Measurements from ENCODE around the gene FOXE3. TPM values are rescaled to one million over a fixed set of nuclear protein-coding genes. Genes with fewer than 3 reads are reported as not detected.

The FOXE3 gene
- total RNA-seq, 5 donors from 2014 or later (not counting 1 experiment from before 2014, with no cell fraction given), result 0.18 TPM; not detected in 4

DNA sequence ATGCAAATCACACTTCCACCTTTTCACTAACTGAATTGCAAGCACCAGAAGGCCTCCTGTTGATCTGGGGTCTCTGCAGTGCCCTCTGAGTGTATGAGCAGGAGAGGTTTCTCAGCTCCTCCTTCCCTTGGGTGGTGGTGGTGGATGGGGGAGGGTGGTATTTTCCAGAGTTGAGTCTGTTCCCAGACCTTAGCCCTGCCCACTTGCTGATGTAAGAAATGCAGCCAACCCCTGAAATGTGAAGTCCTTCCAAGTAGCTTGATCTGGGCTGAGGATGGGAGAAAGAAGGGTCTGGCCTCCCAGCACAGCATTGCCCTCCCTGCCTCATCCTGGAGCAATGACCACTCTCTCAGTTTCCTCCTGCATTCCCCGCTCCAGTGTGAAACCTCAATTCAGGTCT, 15.4 kb downstream of the FOXE3 start:
- Mint-ChIP-seq H3K4me3 (peak overlapping the region in 1 of 3 donors; percentile 5), H3K36me3 (peaks cover 7% of the 10 kb centered on the region), H3K4me1 (peaks cover 33 to 39% (median 35%) of the 10 kb centered on the region in 3 donors), H3K27ac (no peak overlapping the region), H3K27me3 (peaks cover 26 to 30% of the 10 kb centered on the region in 2 donors), H3K9me3 (no peaks in the 10 kb centered on the region)
- Histone ChIP-seq H3K4me3 (ENCODE audit: control insufficient read depth in 1 of 2, extremely low read depth in 1 of 2, low read length in 1 of 2) (no peak overlapping the region), H3K36me3 (ENCODE audit: control insufficient read depth in 2 of 2, extremely low read depth in 1 of 2, insufficient read depth in 1 of 2, low read length in 1 of 2) (no peaks in the 10 kb centered on the region), H3K9me3 (no peaks in the 10 kb centered on the region), H3K4me1 (ENCODE audit: control insufficient read depth in 1 of 2, extremely low read depth in 1 of 2, insufficient read depth in 2 of 2, low read length in 2 of 2) (peaks cover 5 to 39% of the 10 kb centered on the region in 2 experiments), H3K27me3 (replicated peaks in 1 of 2; ENCODE audit: control insufficient read depth in 2 of 2, extremely low read depth in 1 of 2, insufficient read depth in 2 of 2, low read length in 1 of 2) (peaks cover 11 to 54% of the 10 kb centered on the region in 2 experiments), H3K27ac (ENCODE audit: low read length) (no peak overlapping the region)
- CTCF ChIA-PET, result interaction anchor here in 1 of 2 donors (1.0 to 1.3 kb wide), 2 partner anchors 295 kb away, joined by 4 to 13 read pairs; no protein-coding TSS in a partner anchor
- DNase-seq (no peak), ATAC-seq (replicated peaks in 1 of 4) (no peak)
- POLR2A ChIA-PET, result no interaction called here
- WGBS (ENCODE audit: insufficient coverage), result no CpG with 5 or more reads among the region's 1 CpG

- peaks cover 11 to 53% of the 10 kb centered on the region in 2 experiments for H3K27me3 ChIP-seq (replicated peaks in 1 of 2; ENCODE audit: control insufficient read depth in 2 of 2, extremely low read depth in 1 of 2, insufficient read depth in 2 of 2, low read length in 1 of 2)
- peak overlapping the region; percentile 45 to 80 (median 47) for H3K4me3 Mint-ChIP-seq
- no peaks in the 10 kb centered on the region for H3K36me3 ChIP-seq (ENCODE audit: control insufficient read depth in 2 of 2, extremely low read depth in 1 of 2, insufficient read depth in 1 of 2, low read length in 1 of 2)
- ATAC-seq (replicated peaks in 1 of 4), result peak; percentile 33 to 54 (median 45)
- ChIA-PET CTCF (interaction anchor here in 1 of 2 donors (1.3 kb wide), 1 partner anchor 294 kb away, joined by 13 read pairs; no protein-coding TSS in a partner anchor), POLR2A (no interaction called here)
- H3K9me3 ChIP-seq, result no peaks in the 10 kb centered on the region
- H3K4me1 ChIP-seq (ENCODE audit: control insufficient read depth in 1 of 2, extremely low read depth in 1 of 2, insufficient read depth in 2 of 2, low read length in 2 of 2), result peaks cover 5 to 43% of the 10 kb centered on the region in 2 experiments
- peaks cover 5% of the 10 kb centered on the region for H3K36me3 Mint-ChIP-seq
- no peak overlapping the region for H3K27ac ChIP-seq (ENCODE audit: low read length)
- H3K9me3 Mint-ChIP-seq, result no peaks in the 10 kb centered on the region
- H3K4me1 Mint-ChIP-seq, result peaks cover 37 to 41% (median 37%) of the 10 kb centered on the region in 3 donors
- H3K27ac Mint-ChIP-seq, result no peak overlapping the region
- H3K27me3 Mint-ChIP-seq, result peaks cover 26 to 30% of the 10 kb centered on the region in 2 donors
- WGBS (ENCODE audit: insufficient coverage), result 26% methylated on average over 18 of the region's 32 CpGs
- DNase-seq, result peak in 34 of 35 experiments; percentile 16 to 77 (median 51)
- H3K4me3 ChIP-seq (ENCODE audit: control insufficient read depth in 1 of 2, extremely low read depth in 1 of 2, low read length in 1 of 2), result peak overlapping the region; percentile 32 to 65
Observed at GRCh38 chr1:47432071-47433036, 16.3 kb downstream of the FOXE3 start.

DNA sequence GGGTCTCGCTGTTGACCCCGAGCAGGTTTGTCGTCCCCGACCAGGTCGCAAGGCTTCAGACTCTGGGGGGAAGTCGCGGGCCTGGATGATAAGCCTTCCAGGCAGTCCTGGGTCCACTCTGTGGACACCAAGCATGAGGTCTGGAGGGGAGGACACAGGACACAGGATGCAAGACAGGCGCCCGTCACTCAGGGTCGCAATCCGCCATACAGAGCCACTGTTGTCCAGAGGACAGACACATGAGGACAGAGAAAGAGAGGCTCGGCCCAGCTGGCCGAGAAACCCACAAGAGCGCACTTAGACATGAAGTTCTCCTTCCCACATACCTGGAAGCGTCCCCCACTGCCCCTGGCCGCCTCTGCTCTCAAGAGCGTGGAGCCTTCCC, 16.9 kb downstream of the FOXE3 start:
- peaks cover 11 to 53% of the 10 kb centered on the region in 2 experiments for H3K27me3 ChIP-seq (replicated peaks in 1 of 2; ENCODE audit: control insufficient read depth in 2 of 2, extremely low read depth in 1 of 2, insufficient read depth in 2 of 2, low read length in 1 of 2)
- no peak for DNase-seq
- Mint-ChIP-seq H3K27ac (no peak overlapping the region), H3K4me1 (peaks cover 37 to 41% (median 37%) of the 10 kb centered on the region in 3 donors), H3K27me3 (peaks cover 26 to 30% of the 10 kb centered on the region in 2 donors), H3K4me3 (peak overlapping the region; percentile 45 to 80 (median 47)), H3K36me3 (peaks cover 5% of the 10 kb centered on the region), H3K9me3 (no peaks in the 10 kb centered on the region)
- no peaks in the 10 kb centered on the region for H3K9me3 ChIP-seq
- H3K4me1 ChIP-seq (ENCODE audit: control insufficient read depth in 1 of 2, extremely low read depth in 1 of 2, insufficient read depth in 2 of 2, low read length in 2 of 2), result peaks cover 5 to 43% of the 10 kb centered on the region in 2 experiments
- 53% methylated on average over 16 of the region's 17 CpGs for WGBS (ENCODE audit: insufficient coverage)
- ChIA-PET CTCF (interaction anchor here (0.6 to 1.3 kb wide), 2 partner anchors 25 to 293 kb away, joined by 3 to 13 read pairs; no protein-coding TSS in a partner anchor), POLR2A (no interaction called here)
- peak overlapping the region in 1 of 2 donors; percentile 65 for H3K4me3 ChIP-seq (ENCODE audit: control insufficient read depth in 1 of 2, extremely low read depth in 1 of 2, low read length in 1 of 2)
- no peaks in the 10 kb centered on the region for H3K36me3 ChIP-seq (ENCODE audit: control insufficient read depth in 2 of 2, extremely low read depth in 1 of 2, insufficient read depth in 1 of 2, low read length in 1 of 2)
- ATAC-seq (replicated peaks in 1 of 4), result no peak
- no peak overlapping the region for H3K27ac ChIP-seq (ENCODE audit: low read length)

- Histone ChIP-seq H3K36me3 (ENCODE audit: control insufficient read depth in 2 of 2, extremely low read depth in 1 of 2, insufficient read depth in 1 of 2, low read length in 1 of 2) (no peaks in the 10 kb centered on the region), H3K4me3 (ENCODE audit: control insufficient read depth in 1 of 2, extremely low read depth in 1 of 2, low read length in 1 of 2) (peak overlapping the region in 1 of 2 donors; percentile 56), H3K27ac (ENCODE audit: low read length) (no peak overlapping the region), H3K27me3 (replicated peaks in 1 of 2; ENCODE audit: control insufficient read depth in 2 of 2, extremely low read depth in 1 of 2, insufficient read depth in 2 of 2, low read length in 1 of 2) (peaks cover 11 to 55% of the 10 kb centered on the region in 2 experiments), H3K4me1 (ENCODE audit: control insufficient read depth in 1 of 2, extremely low read depth in 1 of 2, insufficient read depth in 2 of 2, low read length in 2 of 2) (peaks cover 5 to 45% of the 10 kb centered on the region in 2 experiments), H3K9me3 (no peaks in the 10 kb centered on the region)
- WGBS (ENCODE audit: insufficient coverage), result 52% methylated on average over 21 of the region's 30 CpGs
- ChIA-PET POLR2A (no interaction called here), CTCF (interaction anchor here (0.6 to 3.0 kb wide), 4 partner anchors 25 to 293 kb away, joined by 3 to 20 read pairs (median 4); no protein-coding TSS in a partner anchor)
- peaks cover 37 to 43% (median 37%) of the 10 kb centered on the region in 3 donors for H3K4me1 Mint-ChIP-seq
- DNase-seq (no peak), ATAC-seq (replicated peaks in 1 of 4) (no peak)
- no peak overlapping the region for H3K27ac Mint-ChIP-seq
- peaks cover 27 to 30% of the 10 kb centered on the region in 2 donors for H3K27me3 Mint-ChIP-seq
- peak overlapping the region in 2 of 3 donors; percentile 14 to 80 for H3K4me3 Mint-ChIP-seq
- H3K9me3 Mint-ChIP-seq, result no peaks in the 10 kb centered on the region
- H3K36me3 Mint-ChIP-seq, result peaks cover 5% of the 10 kb centered on the region
Observed at GRCh38 chr1:47433477-47434050, 17.5 kb downstream of the FOXE3 start.

GRCh38 chr1:47434051-47434842, 18.2 kb downstream of the FOXE3 start:
- no peak overlapping the region for H3K27ac ChIP-seq (ENCODE audit: low read length)
- peaks cover 24 to 28% of the 10 kb centered on the region in 2 donors for H3K27me3 Mint-ChIP-seq
- POLR2A ChIA-PET, result no interaction called here
- H3K27me3 ChIP-seq (replicated peaks in 1 of 2; ENCODE audit: control insufficient read depth in 2 of 2, extremely low read depth in 1 of 2, insufficient read depth in 2 of 2, low read length in 1 of 2), result peaks cover 11 to 58% of the 10 kb centered on the region in 2 experiments
- DNase-seq (no peak), ATAC-seq (replicated peaks in 1 of 4) (no peak)
- peaks cover 37 to 43% (median 37%) of the 10 kb centered on the region in 3 donors for H3K4me1 Mint-ChIP-seq
- peaks cover 5 to 49% of the 10 kb centered on the region in 2 experiments for H3K4me1 ChIP-seq (ENCODE audit: control insufficient read depth in 1 of 2, extremely low read depth in 1 of 2, insufficient read depth in 2 of 2, low read length in 2 of 2)
- peak overlapping the region in 1 of 2 donors; percentile 28 for H3K27ac Mint-ChIP-seq
- no peaks in the 10 kb centered on the region for H3K9me3 Mint-ChIP-seq
- CTCF ChIA-PET, result interaction anchor here (0.7 to 3.0 kb wide), 4 partner anchors 92 to 292 kb away, joined by 3 to 20 read pairs (median 4); no protein-coding TSS in a partner anchor
- WGBS (ENCODE audit: insufficient coverage), result 53% methylated on average over 43 of the region's 51 CpGs
- peak overlapping the region in 2 of 3 donors; percentile 14 to 80 for H3K4me3 Mint-ChIP-seq
- H3K36me3 Mint-ChIP-seq, result peaks cover 5% of the 10 kb centered on the region
- H3K9me3 ChIP-seq, result no peaks in the 10 kb centered on the region
- peak overlapping the region in 1 of 2 donors; percentile 56 for H3K4me3 ChIP-seq (ENCODE audit: control insufficient read depth in 1 of 2, extremely low read depth in 1 of 2, low read length in 1 of 2)
- H3K36me3 ChIP-seq (ENCODE audit: control insufficient read depth in 2 of 2, extremely low read depth in 1 of 2, insufficient read depth in 1 of 2, low read length in 1 of 2), result no peaks in the 10 kb centered on the region
